Mesodermal cell (in vitro differentiated cells): ENCODE measurements around the gene TGFBR2.

ENCODE experiments used
- H3K27ac ChIP-seq: 2 replicates; pipeline ENCODE4 v1.7.0; 2013; ENCODE audit warnings: mild to moderate bottlenecking, low read depth, low read length, moderate library complexity; ENCODE audit not compliant: severe bottlenecking
- H3K36me3 ChIP-seq: 2 replicates; pipeline ENCODE4 v1.7.1; 2013; ENCODE audit warnings: mild to moderate bottlenecking, low read length, moderate library complexity; ENCODE audit not compliant: control insufficient read depth, insufficient read depth
- H3K4me1 ChIP-seq: one replicate; pipeline ENCODE4 v1.7.1; 2013; ENCODE audit warnings: mild to moderate bottlenecking, low read length; ENCODE audit not compliant: insufficient read depth, control insufficient read depth, poor library complexity, severe bottlenecking
- H3K4me3 ChIP-seq: 2 replicates; pipeline ENCODE4 v1.7.0; 2013; ENCODE audit warnings: low read length, control low read depth, mild to moderate bottlenecking; ENCODE audit not compliant: insufficient read depth, poor library complexity, severe bottlenecking; ENCODE audit errors: extremely low read depth
- H3K9me3 ChIP-seq: 2 replicates; pipeline ENCODE4 v1.7.1; 2013; ENCODE audit warnings: mild to moderate bottlenecking, low read length, moderate library complexity; ENCODE audit not compliant: control insufficient read depth
- WGBS, 2 experiments: methylation state at CpG; one replicate each; pipeline ENCODE4 v1.1.5; 2013; ENCODE audit warnings: missing lambda C conversion rate in 2 of 2; ENCODE audit not compliant: insufficient coverage in 2 of 2; 5-methylcytosine and 5-hydroxymethylcytosine counted together

Gene TGFBR2

DNA sequence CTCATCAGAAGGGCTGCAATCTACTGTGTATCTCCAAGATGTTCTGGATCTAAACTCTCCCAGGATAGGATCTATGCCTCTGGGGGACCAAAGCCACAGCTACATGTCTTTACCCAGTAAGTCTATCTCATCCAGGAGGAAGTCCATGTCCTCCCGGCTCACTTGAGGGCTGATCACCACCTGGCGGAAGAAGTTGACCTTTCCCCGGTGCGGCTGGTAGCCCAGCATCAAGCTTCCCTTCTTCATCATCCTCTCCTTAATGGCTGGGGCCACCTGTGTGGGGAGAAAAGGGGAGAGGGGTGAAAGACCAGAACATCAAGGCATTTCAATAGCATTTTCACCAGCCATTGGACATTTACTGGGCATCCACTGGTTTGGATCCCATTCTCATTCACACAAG is 121.7 kb downstream of the TGFBR2 start:
- no peak overlapping the region for H3K4me3 ChIP-seq
- WGBS, 2 experiments: 94% methylated on average over 2 of the region's 4 CpGs; no CpG with 5 or more reads in 1 of the 2 experiments
- H3K27ac ChIP-seq: no peak overlapping the region
- H3K4me1 ChIP-seq: no peaks in the 10 kb centered on the region
- no peaks in the 10 kb centered on the region for H3K36me3 ChIP-seq
- H3K9me3 ChIP-seq: no peaks in the 10 kb centered on the region

DNA sequence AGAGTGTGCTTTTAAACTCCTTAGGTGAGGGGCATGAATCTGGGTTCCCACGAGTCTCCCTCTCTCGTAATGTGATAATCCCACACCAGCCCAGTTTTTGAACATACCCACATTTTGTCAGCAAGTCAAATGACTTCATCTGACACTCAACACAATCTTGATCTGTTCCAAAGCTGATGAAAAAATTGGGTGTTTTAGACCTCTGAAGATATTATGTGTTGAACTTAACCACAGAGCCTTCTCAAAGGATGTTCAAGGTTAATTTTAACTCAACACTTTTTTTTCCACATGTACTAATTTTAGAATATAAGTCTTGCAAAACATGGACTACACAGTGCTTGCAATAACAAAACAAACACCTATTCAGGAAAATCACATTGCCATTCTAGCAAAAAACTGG is 123.1 kb downstream of the TGFBR2 start:
- H3K36me3 ChIP-seq: no peaks in the 10 kb centered on the region
- H3K27ac ChIP-seq: no peak overlapping the region
- WGBS, 2 experiments: 100% methylated on average over 2 of the region's 2 CpGs; no CpG with 5 or more reads in 1 of the 2 experiments
- H3K4me3 ChIP-seq: no peak overlapping the region
- no peaks in the 10 kb centered on the region for H3K4me1 ChIP-seq
- no peaks in the 10 kb centered on the region for H3K9me3 ChIP-seq

- H3K27ac ChIP-seq: no peak overlapping the region
- no peak overlapping the region for H3K4me3 ChIP-seq
- H3K36me3 ChIP-seq: no peaks in the 10 kb centered on the region
- no peaks in the 10 kb centered on the region for H3K4me1 ChIP-seq
- no peaks in the 10 kb centered on the region for H3K9me3 ChIP-seq
Observed at GRCh38 chr3:30729936-30730335, 123.5 kb downstream of the TGFBR2 start.

- no peaks in the 10 kb centered on the region for H3K9me3 ChIP-seq
- no peaks in the 10 kb centered on the region for H3K4me1 ChIP-seq
- WGBS, 2 experiments: 78 to 85% methylated on average over 2 to 3 of the region's 3 CpGs
- no peak overlapping the region for H3K4me3 ChIP-seq
- H3K27ac ChIP-seq: no peak overlapping the region
- H3K36me3 ChIP-seq: no peaks in the 10 kb centered on the region
Observed at GRCh38 chr3:30730967-30731366, 124.6 kb downstream of the TGFBR2 start.

DNA sequence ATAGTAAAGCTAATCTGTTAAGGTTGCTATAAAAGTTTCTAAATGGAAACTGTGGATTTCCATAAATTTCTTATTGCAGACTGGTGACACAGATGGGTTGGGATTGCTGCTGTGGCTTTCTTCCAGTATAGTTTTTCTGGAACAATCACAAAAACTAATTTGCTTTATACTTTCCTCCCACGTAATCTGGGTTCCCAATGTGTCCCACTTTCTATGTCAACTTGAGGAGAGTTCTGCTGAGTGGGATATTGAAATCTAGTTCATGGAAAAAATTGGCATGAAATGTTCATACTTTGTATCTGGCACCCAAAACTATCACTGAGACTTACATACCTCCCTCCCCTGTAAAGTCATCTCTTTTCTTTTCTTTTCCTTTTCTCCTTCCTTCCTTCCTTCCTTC is 126.8 kb downstream of the TGFBR2 start:
- no peaks in the 10 kb centered on the region for H3K9me3 ChIP-seq
- no peaks in the 10 kb centered on the region for H3K4me1 ChIP-seq
- WGBS, 2 experiments: no CpG with 5 or more reads among the region's 1 CpG
- H3K36me3 ChIP-seq: no peaks in the 10 kb centered on the region
- H3K4me3 ChIP-seq: no peak overlapping the region
- no peak overlapping the region for H3K27ac ChIP-seq

- no peaks in the 10 kb centered on the region for H3K36me3 ChIP-seq
- no peaks in the 10 kb centered on the region for H3K9me3 ChIP-seq
- no peak overlapping the region for H3K27ac ChIP-seq
- H3K4me1 ChIP-seq: no peaks in the 10 kb centered on the region
- WGBS, 2 experiments: 100% methylated on average over 1 of the region's 2 CpGs; no CpG with 5 or more reads in 1 of the 2 experiments
- no peak overlapping the region for H3K4me3 ChIP-seq
Observed at GRCh38 chr3:30733696-30734095, 127.3 kb downstream of the TGFBR2 start.

DNA sequence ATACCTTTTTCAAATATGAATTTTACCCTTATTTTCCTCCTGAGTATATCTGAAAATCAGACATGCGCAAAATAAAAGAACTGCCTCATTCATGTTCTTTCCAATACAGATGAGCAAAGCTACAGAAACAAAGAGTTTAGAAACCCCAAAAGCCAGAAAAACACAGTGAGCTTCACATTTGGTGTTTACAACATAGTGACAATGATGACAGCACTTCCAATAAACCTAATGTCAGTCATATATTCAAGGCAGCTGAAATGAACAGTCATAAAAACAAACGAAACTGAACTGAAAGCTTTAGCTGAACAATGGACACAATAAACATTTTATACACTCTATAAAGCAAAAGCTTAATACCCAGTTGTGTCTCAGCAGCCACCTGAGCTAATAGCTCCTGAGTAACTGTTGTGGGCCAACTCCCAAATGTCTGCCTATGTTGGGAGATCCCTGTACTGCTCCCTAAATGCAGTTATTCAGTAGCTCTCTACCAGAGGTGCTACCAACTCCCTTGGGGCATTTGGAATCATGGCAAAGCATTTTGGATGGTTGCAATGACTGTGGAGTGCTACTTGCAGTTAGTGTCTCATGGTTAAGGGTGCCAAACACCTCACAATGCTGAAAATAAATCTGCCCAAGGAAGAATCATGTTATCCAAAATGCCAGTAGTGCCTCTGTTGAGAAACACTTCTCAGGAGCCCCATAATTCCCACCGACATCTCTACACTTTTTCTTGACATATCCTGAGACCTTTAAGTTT is 131.5 kb downstream of the TGFBR2 start:
- Histone ChIP-seq H3K9me3 (no peaks in the 10 kb centered on the region), H3K36me3 (no peaks in the 10 kb centered on the region), H3K4me3 (no peak overlapping the region), H3K4me1 (no peaks in the 10 kb centered on the region), H3K27ac (no peak overlapping the region)
- 85 to 90% methylated on average over 2 to 3 of the region's 3 CpGs for WGBS, 2 experiments

- H3K4me1 ChIP-seq: no peaks in the 10 kb centered on the region
- H3K36me3 ChIP-seq: no peaks in the 10 kb centered on the region
- WGBS, 2 experiments: 100% methylated on average over 1 of the region's 3 CpGs; no CpG with 5 or more reads in 1 of the 2 experiments
- no peak overlapping the region for H3K4me3 ChIP-seq
- H3K9me3 ChIP-seq: no peaks in the 10 kb centered on the region
- H3K27ac ChIP-seq: no peak overlapping the region
Observed at GRCh38 chr3:30738605-30739004, 132.2 kb downstream of the TGFBR2 start.

DNA sequence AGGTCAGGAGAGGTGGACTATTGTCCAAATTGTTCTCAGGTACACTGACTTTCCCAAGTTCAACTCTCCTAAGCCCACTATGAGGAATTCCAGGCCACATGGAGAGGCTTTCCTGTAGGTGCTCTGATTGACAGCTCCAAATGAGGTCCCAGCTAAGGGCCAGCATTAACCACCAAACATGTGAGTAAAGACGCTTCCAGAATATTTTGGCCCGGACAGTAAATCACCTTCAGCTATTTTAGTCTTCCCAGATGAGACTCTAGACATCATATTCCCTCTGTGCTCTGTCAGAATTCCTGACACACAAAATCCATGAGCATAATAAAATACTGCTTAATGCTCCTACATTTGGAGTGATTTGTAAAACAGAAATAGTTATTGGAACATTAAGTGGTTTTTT is 135.5 kb downstream of the TGFBR2 start:
- no peaks in the 10 kb centered on the region for H3K4me1 ChIP-seq
- 95 to 100% methylated on average over 2 of the region's 2 CpGs for WGBS, 2 experiments
- H3K9me3 ChIP-seq: no peaks in the 10 kb centered on the region
- no peaks in the 10 kb centered on the region for H3K36me3 ChIP-seq
- no peak overlapping the region for H3K27ac ChIP-seq
- no peak overlapping the region for H3K4me3 ChIP-seq

- H3K27ac ChIP-seq: no peak overlapping the region
- no peaks in the 10 kb centered on the region for H3K36me3 ChIP-seq
- peaks cover 8% of the 10 kb centered on the region for H3K4me1 ChIP-seq
- no peaks in the 10 kb centered on the region for H3K9me3 ChIP-seq
- 70% methylated on average over 2 of the region's 4 CpGs; no CpG with 5 or more reads in 1 of the 2 experiments for WGBS, 2 experiments
- H3K4me3 ChIP-seq: no peak overlapping the region
Observed at GRCh38 chr3:30742796-30743619, 136.6 kb downstream of the TGFBR2 start.
